ENCODE measurements around the gene SPINT2.
"Not testable (repeated sequence)": the region's sequence is repeated elsewhere in the genome, so short reads cannot be mapped to it uniquely, and the experiment has no call there.

Gene SPINT2

DNA sequence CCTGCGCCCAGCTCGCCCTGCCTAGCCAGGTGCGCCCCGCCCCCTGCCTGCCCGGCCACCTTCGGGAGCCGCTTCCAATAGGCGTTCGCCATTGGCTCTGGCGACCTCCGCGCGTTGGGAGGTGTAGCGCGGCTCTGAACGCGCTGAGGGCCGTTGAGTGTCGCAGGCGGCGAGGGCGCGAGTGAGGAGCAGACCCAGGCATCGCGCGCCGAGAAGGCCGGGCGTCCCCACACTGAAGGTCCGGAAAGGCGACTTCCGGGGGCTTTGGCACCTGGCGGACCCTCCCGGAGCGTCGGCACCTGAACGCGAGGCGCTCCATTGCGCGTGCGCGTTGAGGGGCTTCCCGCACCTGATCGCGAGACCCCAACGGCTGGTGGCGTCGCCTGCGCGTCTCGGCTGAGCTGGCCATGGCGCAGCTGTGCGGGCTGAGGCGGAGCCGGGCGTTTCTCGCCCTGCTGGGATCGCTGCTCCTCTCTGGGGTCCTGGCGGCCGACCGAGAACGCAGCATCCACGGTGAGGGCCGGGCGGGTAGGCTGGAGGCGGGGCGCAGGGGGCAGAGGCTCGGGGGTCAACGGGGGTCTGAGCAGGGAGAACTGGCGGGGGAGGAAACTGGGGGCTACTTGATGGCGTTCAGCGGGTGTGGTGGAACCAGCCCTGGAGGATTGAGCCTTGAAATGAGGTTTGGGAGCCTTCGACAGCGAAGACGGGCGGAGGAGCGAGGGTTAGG, at the start of gene SPINT2:
SPINT2 (plus strand) TSS at position 88 of the 727 bp plus-strand sequence; CDS start at position 408, 320 bp downstream.
- DNase-seq (ENCODE audit: low read depth in 2 of 2), result peak in 1 of 2 donors; percentile 31

- DNase-seq (ENCODE audit: low read depth in 2 of 2), result no peak
Observed at GRCh38 chr19:38216785-38217641, 47.4 kb upstream of the SPINT2 start.

DNA sequence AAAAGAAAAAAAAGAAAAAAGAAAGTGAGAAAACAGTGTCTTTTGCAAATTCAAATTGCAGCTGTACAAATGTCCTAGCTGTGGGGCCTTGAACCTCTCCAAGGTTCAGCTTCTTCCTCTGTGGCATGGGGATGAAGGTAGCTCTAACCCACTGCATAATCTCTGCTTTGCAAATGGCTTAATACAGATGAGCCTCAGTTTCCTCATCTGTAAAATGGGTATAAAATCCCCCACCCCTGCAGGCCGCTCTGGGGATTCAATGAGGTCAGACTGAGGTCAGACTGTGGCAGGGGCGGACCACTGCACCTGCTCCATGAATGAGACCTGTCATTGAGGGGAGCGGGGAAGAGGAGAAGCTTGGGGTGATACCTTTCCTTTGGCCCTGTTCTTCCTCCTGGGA, 46.2 kb upstream of the SPINT2 start:
- no peak for DNase-seq (ENCODE audit: low read depth in 2 of 2)

GRCh38 chr19:38219221-38219620, 45.2 kb upstream of the SPINT2 start:
- DNase-seq (ENCODE audit: low read depth in 2 of 2), result no peak

DNA sequence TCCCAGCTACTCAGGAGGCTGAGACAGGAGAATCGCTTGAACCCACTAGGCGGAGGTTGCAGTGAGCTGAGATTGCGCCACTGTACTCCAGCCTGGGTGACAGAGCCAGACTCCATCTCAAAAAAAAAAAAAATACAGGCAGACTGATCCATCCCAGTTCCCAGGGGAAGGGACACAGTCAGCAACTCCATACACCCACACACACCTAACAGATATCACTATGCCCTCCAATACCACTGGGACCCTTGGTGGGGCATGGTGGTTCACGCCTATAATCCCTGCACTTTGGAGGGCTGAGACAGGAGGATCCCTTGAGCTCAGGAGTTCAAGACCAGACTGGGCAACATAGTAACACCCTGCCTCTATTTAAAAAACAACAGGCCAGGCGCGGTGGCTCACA, 43.0 kb upstream of the SPINT2 start:
- DNase-seq (ENCODE audit: low read depth in 2 of 2), result no peak

- no peak for DNase-seq (ENCODE audit: low read depth in 2 of 2)
Observed at GRCh38 chr19:38221919-38222830, 42.2 kb upstream of the SPINT2 start.

GRCh38 chr19:38223119-38223523, 41.3 kb upstream of the SPINT2 start:
- no peak for DNase-seq (ENCODE audit: low read depth in 2 of 2)

- DNase-seq (ENCODE audit: low read depth in 2 of 2), result no peak
Observed at GRCh38 chr19:38223617-38224013, 40.8 kb upstream of the SPINT2 start.

DNA sequence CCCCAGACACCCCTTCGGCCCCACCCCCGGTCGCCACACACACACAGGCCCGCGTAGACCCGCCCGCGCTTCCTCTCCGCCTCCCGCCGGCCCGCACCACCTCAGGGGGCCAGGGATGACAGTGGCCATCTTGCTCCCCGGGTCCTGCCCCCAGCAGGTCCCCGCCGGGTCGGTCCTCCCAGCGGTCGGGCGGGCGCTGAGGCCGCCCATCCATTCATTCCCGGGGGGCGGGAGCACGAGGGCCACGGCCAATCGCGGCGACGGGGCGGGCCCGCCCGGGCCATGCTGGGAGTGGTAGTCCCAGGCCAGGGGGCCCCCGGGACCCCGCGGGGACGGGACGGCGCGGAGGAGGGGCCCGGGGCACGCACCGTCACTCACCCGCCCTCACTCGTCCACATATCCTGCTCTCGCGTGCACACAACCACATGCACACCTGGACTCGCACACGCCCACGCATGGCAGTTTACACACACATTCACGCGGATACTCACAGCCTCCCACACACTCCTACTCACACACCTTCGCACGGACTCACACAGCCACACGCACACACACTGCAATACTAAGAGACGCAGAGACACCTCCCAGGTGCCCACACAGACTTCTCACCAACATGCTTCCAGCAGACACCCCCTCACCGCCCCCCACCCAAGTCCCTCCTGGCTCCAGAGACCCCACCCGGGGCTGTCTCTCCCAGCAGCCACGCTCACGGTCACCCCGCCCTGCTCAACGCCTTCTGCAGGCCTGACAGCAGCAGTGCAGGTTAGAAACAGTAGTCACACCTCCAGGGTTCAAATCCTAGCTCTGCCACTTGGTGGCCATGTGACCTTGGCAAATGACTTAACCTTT, 40.1 kb upstream of the SPINT2 start, which contains the start of gene DPF1:
DPF1 (minus strand) TSS at position 209 of the 849 bp plus-strand sequence; CDS start at position 129, 80 bp downstream.
- DNase-seq (ENCODE audit: low read depth in 2 of 2), result peak in 1 of 2 donors; percentile 61

DNA sequence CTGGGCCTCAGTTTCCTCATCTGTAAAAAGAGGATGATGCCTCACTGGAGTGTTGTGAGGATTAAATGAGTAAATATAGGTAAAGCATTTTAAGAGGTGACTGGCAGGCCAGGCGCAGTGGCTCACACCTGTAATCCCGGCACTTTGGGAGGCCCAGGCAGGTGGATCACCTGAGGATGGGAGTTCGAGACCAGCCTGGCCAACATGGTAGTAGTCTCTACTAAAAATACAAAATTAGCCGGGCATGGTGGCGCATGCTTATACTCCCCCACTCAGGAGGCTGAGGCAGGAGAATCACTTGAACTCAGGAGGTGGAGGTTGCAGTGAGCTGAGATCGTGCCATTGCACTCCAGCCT, 39.5 kb upstream of the SPINT2 start:
- DNase-seq (ENCODE audit: low read depth in 2 of 2), result not testable (repeated sequence)

- DNase-seq (ENCODE audit: low read depth in 2 of 2), result no peak
Observed at GRCh38 chr19:38227287-38228004, 36.9 kb upstream of the SPINT2 start.

- no peak for DNase-seq (ENCODE audit: low read depth in 2 of 2)
Observed at GRCh38 chr19:38228005-38228377, 36.4 kb upstream of the SPINT2 start.

- DNase-seq (ENCODE audit: low read depth in 2 of 2), result no peak
Observed at GRCh38 chr19:38228491-38229439, 35.6 kb upstream of the SPINT2 start.

GRCh38 chr19:38229585-38230073, 34.7 kb upstream of the SPINT2 start:
- peak; percentile 62 to 75 for DNase-seq (ENCODE audit: low read depth in 2 of 2)

GRCh38 chr19:38230506-38231133, 33.8 kb upstream of the SPINT2 start:
- not testable (repeated sequence) for DNase-seq (ENCODE audit: low read depth in 2 of 2)

GRCh38 chr19:38231918-38232317, 32.5 kb upstream of the SPINT2 start:
- no peak for DNase-seq (ENCODE audit: low read depth in 2 of 2)

DNA sequence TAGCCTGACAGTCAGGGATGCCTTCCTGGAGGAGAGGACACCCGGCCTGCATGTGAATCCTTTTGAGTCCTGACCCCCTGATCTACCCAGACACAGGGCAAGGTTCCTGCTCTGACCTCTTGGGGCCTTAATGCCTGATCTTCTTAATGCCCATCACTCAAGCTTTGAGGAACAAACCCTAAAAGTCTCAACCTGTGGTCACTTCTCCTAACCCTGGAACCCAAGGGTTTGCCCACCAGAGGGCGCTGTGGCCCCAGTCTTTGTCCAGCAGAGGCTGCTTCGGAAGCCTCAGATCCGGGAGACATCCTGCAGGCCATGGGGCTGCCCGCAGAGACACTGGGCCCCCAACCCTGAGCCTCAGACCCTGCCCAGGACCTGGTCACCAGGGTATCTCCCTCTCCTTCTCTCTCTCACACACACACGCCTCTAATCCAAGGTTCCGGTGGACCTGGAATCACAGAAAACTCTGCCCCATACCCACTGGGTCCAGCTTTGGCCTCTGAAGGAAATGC, 30.6 kb upstream of the SPINT2 start:
- peak; percentile 74 to 79 for DNase-seq (ENCODE audit: low read depth in 2 of 2)

GRCh38 chr19:38234615-38235014, 29.8 kb upstream of the SPINT2 start:
- DNase-seq (ENCODE audit: low read depth in 2 of 2), result no peak
